ENCODE measurements around the gene RHOBTB3. TPM values are rescaled to one million over a fixed set of nuclear protein-coding genes. Genes with fewer than 3 reads are reported as not detected.

The RHOBTB3 gene
- total and polyA plus RNA-seq, 8 donors: 13.7 to 730 (median 89.3) TPM

- H3K4me1 ChIP-seq: peaks cover 0 to 39% (median 14%) of the 10 kb centered on the region in 4 donors
- peak overlapping the region in 1 of 5 donors; percentile 39 for H3K27ac ChIP-seq
- no peak for TF ChIP-seq POLR2A (IDR thresholded peaks at IDR 0.05)
- no peak for TF ChIP-seq POLR2AphosphoS5 (IDR thresholded peaks at IDR 0.05)
- TF ChIP-seq EP300 (IDR thresholded peaks at IDR 0.05): no peak
- TF ChIP-seq, protein P1, sequence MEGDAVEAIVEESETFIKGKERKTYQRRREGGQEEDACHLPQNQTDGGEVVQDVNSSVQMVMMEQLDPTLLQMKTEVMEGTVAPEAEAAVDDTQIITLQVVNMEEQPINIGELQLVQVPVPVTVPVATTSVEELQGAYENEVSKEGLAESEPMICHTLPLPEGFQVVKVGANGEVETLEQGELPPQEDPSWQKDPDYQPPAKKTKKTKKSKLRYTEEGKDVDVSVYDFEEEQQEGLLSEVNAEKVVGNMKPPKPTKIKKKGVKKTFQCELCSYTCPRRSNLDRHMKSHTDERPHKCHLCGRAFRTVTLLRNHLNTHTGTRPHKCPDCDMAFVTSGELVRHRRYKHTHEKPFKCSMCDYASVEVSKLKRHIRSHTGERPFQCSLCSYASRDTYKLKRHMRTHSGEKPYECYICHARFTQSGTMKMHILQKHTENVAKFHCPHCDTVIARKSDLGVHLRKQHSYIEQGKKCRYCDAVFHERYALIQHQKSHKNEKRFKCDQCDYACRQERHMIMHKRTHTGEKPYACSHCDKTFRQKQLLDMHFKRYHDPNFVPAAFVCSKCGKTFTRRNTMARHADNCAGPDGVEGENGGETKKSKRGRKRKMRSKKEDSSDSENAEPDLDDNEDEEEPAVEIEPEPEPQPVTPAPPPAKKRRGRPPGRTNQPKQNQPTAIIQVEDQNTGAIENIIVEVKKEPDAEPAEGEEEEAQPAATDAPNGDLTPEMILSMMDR (IDR thresholded peaks at IDR 0.05): no peak
- H3K9me3 ChIP-seq: no peaks in the 10 kb centered on the region
- H3K4me3 ChIP-seq: no peak overlapping the region
- H3K36me3 ChIP-seq: peaks cover 6 to 52% (median 29%) of the 10 kb centered on the region in 4 donors
- WGBS, 5 donors: 86 to 92% (median 88%) methylated on average over 9 of the region's 9 CpGs
- no peak for DNase-seq
- no peaks in the 10 kb centered on the region for H3K27me3 ChIP-seq
- intact Hi-C loops (cut with DNase I; ENCODE audit: low total_unique reads): loop anchor here (10.0 kb wide), 2 partner anchors 60 to 140 kb away; partner anchors contain the start of gene RFESD
Observed at GRCh38 chr5:95784514-95785302, 53.6 kb downstream of the RHOBTB3 start.

DNA sequence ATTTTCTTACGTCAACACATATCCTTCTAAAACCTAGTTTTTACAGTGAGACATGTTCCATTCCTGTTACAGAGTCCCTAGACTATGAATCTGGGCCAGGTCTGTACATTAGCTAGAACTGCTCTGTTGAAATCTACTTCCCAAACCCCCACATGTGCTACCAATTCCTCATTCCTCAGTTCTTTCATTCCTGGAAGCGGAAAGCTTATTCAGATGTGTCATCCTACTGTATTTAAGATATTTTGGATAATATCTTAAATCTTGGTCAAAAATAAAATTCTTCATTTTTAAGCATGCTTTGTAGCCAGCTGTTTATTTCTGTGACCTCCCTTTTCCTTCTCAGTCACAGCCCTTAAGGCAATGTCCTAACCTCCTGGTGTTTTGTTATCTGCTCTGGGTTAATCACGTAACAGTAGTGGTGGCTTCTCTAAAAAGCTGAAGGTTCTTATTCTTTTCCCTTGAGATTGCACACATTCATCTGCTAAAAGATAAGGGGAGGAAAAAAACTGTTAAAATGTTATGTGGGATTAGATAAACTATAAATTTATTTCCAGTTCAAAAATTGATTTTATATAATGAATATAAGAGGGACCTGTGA is 55.8 kb downstream of the RHOBTB3 start:
- no peaks in the 10 kb centered on the region for H3K9me3 ChIP-seq
- H3K27ac ChIP-seq: no peak overlapping the region
- WGBS, 5 donors: 69 to 96% (median 94%) methylated on average over 3 of the region's 3 CpGs
- H3K36me3 ChIP-seq: peaks cover 6 to 65% (median 47%) of the 10 kb centered on the region in 4 donors
- DNase-seq: no peak
- TF ChIP-seq POLR2AphosphoS5 (IDR thresholded peaks at IDR 0.05) (no peak), EP300 (IDR thresholded peaks at IDR 0.05) (no peak), POLR2A (IDR thresholded peaks at IDR 0.05) (no peak)
- TF ChIP-seq, protein P1 (IDR thresholded peaks at IDR 0.05): no peak
- no peak overlapping the region for H3K4me3 ChIP-seq
- intact Hi-C loops (cut with DNase I; ENCODE audit: low total_unique reads): loop anchor here (10.0 kb wide), 2 partner anchors 58 to 142 kb away; partner anchors contain the start of gene RFESD
- peaks cover 0 to 17% (median 3%) of the 10 kb centered on the region in 4 donors for H3K4me1 ChIP-seq
- H3K27me3 ChIP-seq: no peaks in the 10 kb centered on the region

DNA sequence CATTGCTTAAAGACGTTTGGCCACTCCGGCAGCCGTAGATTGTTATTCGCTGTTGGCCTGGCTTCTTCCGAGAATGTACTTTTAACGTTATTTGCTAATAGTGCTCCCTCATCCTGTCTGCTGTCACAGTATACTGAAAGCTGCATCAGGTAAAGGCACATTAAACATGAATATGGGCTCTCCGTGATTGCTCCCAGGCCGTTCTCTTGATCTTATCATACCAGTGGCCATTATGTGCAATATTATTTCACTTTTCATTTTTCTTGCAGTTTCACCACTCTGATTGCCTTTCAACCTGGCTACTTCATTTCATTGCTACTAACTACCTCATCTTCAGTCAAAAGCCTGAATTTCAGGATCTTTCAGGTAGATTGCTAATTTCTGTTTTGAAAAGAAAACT is 57.4 kb downstream of the RHOBTB3 start:
- WGBS, 5 donors: 90 to 96% (median 92%) methylated on average over 8 of the region's 8 CpGs
- Histone ChIP-seq H3K27ac (no peak overlapping the region), H3K36me3 (peaks cover 6 to 79% (median 56%) of the 10 kb centered on the region in 4 donors), H3K4me3 (no peak overlapping the region), H3K9me3 (no peaks in the 10 kb centered on the region), H3K4me1 (peaks cover 0 to 15% (median 3%) of the 10 kb centered on the region in 4 donors), H3K27me3 (no peaks in the 10 kb centered on the region)
- intact Hi-C loops (cut with DNase I; ENCODE audit: low total_unique reads): loop anchor here (10.0 kb wide), 2 partner anchors 56 to 144 kb away; partner anchors contain the start of gene RFESD
- TF ChIP-seq POLR2A (IDR thresholded peaks at IDR 0.05) (no peak), POLR2AphosphoS5 (IDR thresholded peaks at IDR 0.05) (no peak), EP300 (IDR thresholded peaks at IDR 0.05) (no peak)
- TF ChIP-seq, protein P1 (IDR thresholded peaks at IDR 0.05): no peak
- DNase-seq: no peak

DNA sequence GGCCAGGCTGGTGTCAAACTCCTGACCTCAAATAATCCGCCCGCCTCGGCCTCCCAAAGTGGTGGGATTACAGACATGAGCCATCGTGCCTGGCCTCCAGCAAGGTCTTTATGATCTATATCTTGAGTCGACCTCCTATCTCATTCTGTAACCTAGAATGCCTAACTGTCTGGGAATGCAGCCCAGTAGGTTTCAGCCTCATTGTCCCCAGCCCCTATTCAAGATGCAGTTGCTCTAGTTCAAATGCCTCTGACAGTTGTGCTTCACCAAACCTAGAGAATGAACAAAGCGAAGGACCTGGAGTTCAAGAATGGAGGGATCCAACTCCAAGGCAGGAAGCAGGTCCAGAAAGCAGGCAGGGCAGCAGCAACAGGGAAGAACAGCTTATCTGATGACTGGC is 60.6 kb downstream of the RHOBTB3 start:
- H3K27ac ChIP-seq: no peak overlapping the region
- intact Hi-C loops (cut with DNase I; ENCODE audit: low total_unique reads): no loop called here
- H3K36me3 ChIP-seq: peaks cover 4 to 70% (median 57%) of the 10 kb centered on the region in 4 donors

More for the DNA sequence above, 60.6 kb downstream of the RHOBTB3 start:
- TF ChIP-seq EP300 (IDR thresholded peaks at IDR 0.05) (no peak), POLR2A (IDR thresholded peaks at IDR 0.05) (no peak), POLR2AphosphoS5 (IDR thresholded peaks at IDR 0.05) (no peak)
- TF ChIP-seq, protein P1 (IDR thresholded peaks at IDR 0.05): no peak
- no peaks in the 10 kb centered on the region for H3K4me1 ChIP-seq
- 84 to 93% (median 86%) methylated on average over 6 of the region's 6 CpGs for WGBS, 5 donors
- H3K9me3 ChIP-seq: no peaks in the 10 kb centered on the region
- no peak overlapping the region for H3K4me3 ChIP-seq
- DNase-seq: no peak
- H3K27me3 ChIP-seq: no peaks in the 10 kb centered on the region

All from stomach (tissue), 9 donors.